Panc1 (cell line): Measurements from ENCODE around the gene PGLYRP2.

Experiments used
- TF ChIP-seq, protein P1 (sequence below), 2 experiments: IDR thresholded peaks; 2 replicates each; pipeline ENCODE4 v1.6.1; 2011 to 2012; ENCODE audit warnings: low read depth in 2 of 2, control low read depth in 1 of 2, low read length in 1 of 2, mild to moderate bottlenecking in 1 of 2, moderate library complexity in 1 of 2; ENCODE audit not compliant: insufficient read depth in 1 of 2
- TF ChIP-seq, protein P2 (sequence below): fragments of 450-650 bp; IDR thresholded peaks from 2 replicates; pipeline ENCODE4 v1.5.1; 2017; ENCODE audit warnings: mild to moderate bottlenecking

DNA sequence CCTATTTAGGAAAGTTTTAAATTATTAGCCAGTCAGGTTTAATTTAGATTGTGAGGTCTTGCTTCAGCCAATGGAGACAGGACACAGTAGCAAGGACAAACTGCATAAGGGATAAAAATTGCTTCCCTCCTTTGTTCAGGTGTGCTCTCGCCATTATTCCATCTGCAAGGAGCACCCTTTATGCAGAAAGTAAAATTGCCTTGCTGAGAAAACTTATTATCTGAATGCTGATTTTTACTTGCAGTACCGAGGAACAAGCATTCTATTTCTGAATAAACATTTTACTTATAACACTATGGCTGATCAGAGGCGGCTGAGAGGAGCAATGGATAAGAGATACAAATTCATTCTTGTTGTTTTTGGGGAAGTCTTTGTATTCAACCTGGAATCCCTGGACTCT, 37.1 kb upstream of the PGLYRP2 start:
- TF ChIP-seq, protein P1, sequence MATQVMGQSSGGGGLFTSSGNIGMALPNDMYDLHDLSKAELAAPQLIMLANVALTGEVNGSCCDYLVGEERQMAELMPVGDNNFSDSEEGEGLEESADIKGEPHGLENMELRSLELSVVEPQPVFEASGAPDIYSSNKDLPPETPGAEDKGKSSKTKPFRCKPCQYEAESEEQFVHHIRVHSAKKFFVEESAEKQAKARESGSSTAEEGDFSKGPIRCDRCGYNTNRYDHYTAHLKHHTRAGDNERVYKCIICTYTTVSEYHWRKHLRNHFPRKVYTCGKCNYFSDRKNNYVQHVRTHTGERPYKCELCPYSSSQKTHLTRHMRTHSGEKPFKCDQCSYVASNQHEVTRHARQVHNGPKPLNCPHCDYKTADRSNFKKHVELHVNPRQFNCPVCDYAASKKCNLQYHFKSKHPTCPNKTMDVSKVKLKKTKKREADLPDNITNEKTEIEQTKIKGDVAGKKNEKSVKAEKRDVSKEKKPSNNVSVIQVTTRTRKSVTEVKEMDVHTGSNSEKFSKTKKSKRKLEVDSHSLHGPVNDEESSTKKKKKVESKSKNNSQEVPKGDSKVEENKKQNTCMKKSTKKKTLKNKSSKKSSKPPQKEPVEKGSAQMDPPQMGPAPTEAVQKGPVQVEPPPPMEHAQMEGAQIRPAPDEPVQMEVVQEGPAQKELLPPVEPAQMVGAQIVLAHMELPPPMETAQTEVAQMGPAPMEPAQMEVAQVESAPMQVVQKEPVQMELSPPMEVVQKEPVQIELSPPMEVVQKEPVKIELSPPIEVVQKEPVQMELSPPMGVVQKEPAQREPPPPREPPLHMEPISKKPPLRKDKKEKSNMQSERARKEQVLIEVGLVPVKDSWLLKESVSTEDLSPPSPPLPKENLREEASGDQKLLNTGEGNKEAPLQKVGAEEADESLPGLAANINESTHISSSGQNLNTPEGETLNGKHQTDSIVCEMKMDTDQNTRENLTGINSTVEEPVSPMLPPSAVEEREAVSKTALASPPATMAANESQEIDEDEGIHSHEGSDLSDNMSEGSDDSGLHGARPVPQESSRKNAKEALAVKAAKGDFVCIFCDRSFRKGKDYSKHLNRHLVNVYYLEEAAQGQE (IDR thresholded peaks at IDR 0.05; ENCODE audit: insufficient read depth in 1 of 2, low read depth in 2 of 2, low read length in 1 of 2): no peak
- TF ChIP-seq, protein P2, sequence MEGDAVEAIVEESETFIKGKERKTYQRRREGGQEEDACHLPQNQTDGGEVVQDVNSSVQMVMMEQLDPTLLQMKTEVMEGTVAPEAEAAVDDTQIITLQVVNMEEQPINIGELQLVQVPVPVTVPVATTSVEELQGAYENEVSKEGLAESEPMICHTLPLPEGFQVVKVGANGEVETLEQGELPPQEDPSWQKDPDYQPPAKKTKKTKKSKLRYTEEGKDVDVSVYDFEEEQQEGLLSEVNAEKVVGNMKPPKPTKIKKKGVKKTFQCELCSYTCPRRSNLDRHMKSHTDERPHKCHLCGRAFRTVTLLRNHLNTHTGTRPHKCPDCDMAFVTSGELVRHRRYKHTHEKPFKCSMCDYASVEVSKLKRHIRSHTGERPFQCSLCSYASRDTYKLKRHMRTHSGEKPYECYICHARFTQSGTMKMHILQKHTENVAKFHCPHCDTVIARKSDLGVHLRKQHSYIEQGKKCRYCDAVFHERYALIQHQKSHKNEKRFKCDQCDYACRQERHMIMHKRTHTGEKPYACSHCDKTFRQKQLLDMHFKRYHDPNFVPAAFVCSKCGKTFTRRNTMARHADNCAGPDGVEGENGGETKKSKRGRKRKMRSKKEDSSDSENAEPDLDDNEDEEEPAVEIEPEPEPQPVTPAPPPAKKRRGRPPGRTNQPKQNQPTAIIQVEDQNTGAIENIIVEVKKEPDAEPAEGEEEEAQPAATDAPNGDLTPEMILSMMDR: no peak
